Endothelial cell of hepatic sinusoid (primary cell): Measurements from ENCODE around the gene MORN3.
"Not testable (repeated sequence)": the region's sequence is repeated elsewhere in the genome, so short reads cannot be mapped to it uniquely, and the experiment has no call there.

Experiments
- in situ Hi-C: cut with HindIII; loops from 2 replicates; pipeline ENCODE4 v1.10.0; 2017; ENCODE audit warnings: low sequenced_read_pairs

MORN3 gene

GRCh38 chr12:121669521-121669900 lies at the start of gene MORN3:
MORN3 (minus strand) TSS chr12:121669654; CDS start chr12:121669483, 171 bp downstream.
- in situ Hi-C loops = no loop called here

- in situ Hi-C loops = loop anchor here (5.0 kb wide), 1 partner anchor 69 kb away; no protein-coding TSS in a partner anchor
Measured at GRCh38 chr12:121718653-121719239, 49.3 kb upstream of the MORN3 start.

GRCh38 chr12:121717041-121717699 lies 47.7 kb upstream of the MORN3 start:
- in situ Hi-C loops = loop anchor here (5.0 kb wide), 1 partner anchor 70 kb away; no protein-coding TSS in a partner anchor

- in situ Hi-C loops = loop anchor here (5.0 kb wide), 1 partner anchor 71 kb away; no protein-coding TSS in a partner anchor
Measured at GRCh38 chr12:121715862-121716435, 46.5 kb upstream of the MORN3 start.

GRCh38 chr12:121715055-121715454 lies 45.6 kb upstream of the MORN3 start:
- in situ Hi-C loops = loop anchor here (5.0 kb wide), 1 partner anchor 72 kb away; no protein-coding TSS in a partner anchor

- in situ Hi-C loops = no loop called here
Measured at GRCh38 chr12:121713793-121714192, 44.3 kb upstream of the MORN3 start.

GRCh38 chr12:121713257-121713777 lies 43.9 kb upstream of the MORN3 start:
- in situ Hi-C loops = no loop called here

- in situ Hi-C loops = no loop called here
Measured at GRCh38 chr12:121712461-121713256, 43.2 kb upstream of the MORN3 start, which contains the start of gene TMEM120B. TMEM120B (plus strand) TSS chr12:121712752; CDS start chr12:121712896, 144 bp downstream.

GRCh38 chr12:121712190-121712460 lies 42.7 kb upstream of the MORN3 start:
- in situ Hi-C loops = no loop called here

- in situ Hi-C loops = no loop called here
Measured at GRCh38 chr12:121711361-121712189, 42.1 kb upstream of the MORN3 start.

GRCh38 chr12:121709478-121709961 lies 40.1 kb upstream of the MORN3 start:
- in situ Hi-C loops = no loop called here

- in situ Hi-C loops = not testable (repeated sequence)
Measured at GRCh38 chr12:121709064-121709424, 39.6 kb upstream of the MORN3 start.

- in situ Hi-C loops = no loop called here
Measured at GRCh38 chr12:121708313-121709063, 39.0 kb upstream of the MORN3 start.

GRCh38 chr12:121705514-121705913 lies 36.1 kb upstream of the MORN3 start:
- in situ Hi-C loops = no loop called here

- in situ Hi-C loops = no loop called here
Measured at GRCh38 chr12:121702944-121703343, 33.5 kb upstream of the MORN3 start.

GRCh38 chr12:121701667-121702277 lies 32.3 kb upstream of the MORN3 start:
- in situ Hi-C loops = no loop called here

- in situ Hi-C loops = not testable (repeated sequence)
Measured at GRCh38 chr12:121697861-121698260, 28.4 kb upstream of the MORN3 start.

GRCh38 chr12:121697093-121697698 lies 27.7 kb upstream of the MORN3 start:
- in situ Hi-C loops = no loop called here
